Cardiac septum (tissue), 1 donor: Measurements from ENCODE around the gene CLEC9A. TPM values are rescaled to one million over a fixed set of nuclear protein-coding genes. Genes with fewer than 3 reads are reported as not detected.
A peak's percentile ranks its signal among the peaks of the same experiment; 100 is the strongest.

Source experiments
- DNase-seq: peaks from one replicate; pipeline ENCODE4 v3.0.0-alpha.2; 2020; ENCODE audit warnings: low spot score
- intact Hi-C: fragments of 100-400 bp; cut with DNase I; formaldehyde crosslinking; loops from one replicate; pipeline ENCODE4 v1.14.0; 2022
- total RNA-seq: library from RNA; stranded (reverse); fragmentation: NEBNext Ultra II Directional; extraction: Animal tissue kit (Norgen Biotek cat#: 25700); gene quantifications from one replicate; pipeline ENCODE4 v1.2.1, GENCODE V29; 2021
- donor health status: DM: no; HTN: no; CAD: no.

Gene CLEC9A
- total RNA-seq, 1 donor from 2014 or later = not detected

- DNase-seq = no peak
- intact Hi-C loops = no loop called here
Measured at GRCh38 chr12:10058387-10058786, 27.9 kb downstream of the CLEC9A start.

- intact Hi-C loops = no loop called here
Measured at GRCh38 chr12:10065241-10065640, 34.8 kb downstream of the CLEC9A start.

GRCh38 chr12:10067264-10067663 lies 36.8 kb downstream of the CLEC9A start:
- DNase-seq = no peak
- intact Hi-C loops = no loop called here

More at GRCh38 chr12:10065241-10065640, 34.8 kb downstream of the CLEC9A start:
- no peak for DNase-seq

- DNase-seq = no peak
Measured at GRCh38 chr12:10067942-10068341, 37.5 kb downstream of the CLEC9A start.

GRCh38 chr12:10068644-10069043 lies 38.2 kb downstream of the CLEC9A start:
- no peak for DNase-seq
- intact Hi-C loops = loop anchor here (2.0 kb wide), 1 partner anchor 26 kb away; no protein-coding TSS in a partner anchor

More at GRCh38 chr12:10067942-10068341, 37.5 kb downstream of the CLEC9A start:
- intact Hi-C loops = loop anchor here (2.0 kb wide), 1 partner anchor 27 kb away; no protein-coding TSS in a partner anchor

GRCh38 chr12:10069099-10069498 lies 38.6 kb downstream of the CLEC9A start:
- no peak for DNase-seq
- intact Hi-C loops = loop anchor here (2.0 kb wide), 1 partner anchor 26 kb away; no protein-coding TSS in a partner anchor

- no peak for DNase-seq
- intact Hi-C loops = loop anchor here (2.0 kb wide), 1 partner anchor 25 kb away; no protein-coding TSS in a partner anchor
Measured at GRCh38 chr12:10069976-10070375, 39.5 kb downstream of the CLEC9A start.

GRCh38 chr12:10070380-10070779 lies 39.9 kb downstream of the CLEC9A start:
- intact Hi-C loops = no loop called here
- no peak for DNase-seq

- no peak for DNase-seq
- intact Hi-C loops = no loop called here
Measured at GRCh38 chr12:10072131-10072530, 41.6 kb downstream of the CLEC9A start.

GRCh38 chr12:10073261-10073660 lies 42.8 kb downstream of the CLEC9A start:
- intact Hi-C loops = no loop called here
- DNase-seq = no peak

GRCh38 chr12:10075451-10075850 lies 45.0 kb downstream of the CLEC9A start:
- intact Hi-C loops = no loop called here

GRCh38 chr12:10082117-10082874 lies 51.8 kb downstream of the CLEC9A start:
- intact Hi-C loops = no loop called here
- DNase-seq = peak; percentile 55

More at GRCh38 chr12:10075451-10075850, 45.0 kb downstream of the CLEC9A start:
- no peak for DNase-seq

GRCh38 chr12:10084733-10085132 lies 54.3 kb downstream of the CLEC9A start:
- intact Hi-C loops = no loop called here
- no peak for DNase-seq

GRCh38 chr12:10086387-10086786 lies 55.9 kb downstream of the CLEC9A start:
- intact Hi-C loops = no loop called here

GRCh38 chr12:10088031-10088430 lies 57.5 kb downstream of the CLEC9A start:
- intact Hi-C loops = no loop called here
- DNase-seq = no peak

More at GRCh38 chr12:10086387-10086786, 55.9 kb downstream of the CLEC9A start:
- DNase-seq = no peak

GRCh38 chr12:10088955-10089900 lies 58.7 kb downstream of the CLEC9A start:
- no peak for DNase-seq
- intact Hi-C loops = no loop called here

GRCh38 chr12:10094646-10095395 lies 64.3 kb downstream of the CLEC9A start:
- intact Hi-C loops = loop anchor here (2.0 kb wide), 1 partner anchor 26 kb away; no protein-coding TSS in a partner anchor

GRCh38 chr12:10095971-10096370 lies 65.5 kb downstream of the CLEC9A start:
- DNase-seq = no peak
- intact Hi-C loops = loop anchor here (2.0 kb wide), 1 partner anchor 27 kb away; no protein-coding TSS in a partner anchor

More at GRCh38 chr12:10094646-10095395, 64.3 kb downstream of the CLEC9A start:
- DNase-seq = no peak

- intact Hi-C loops = no loop called here
- DNase-seq = no peak
Measured at GRCh38 chr12:10097521-10097920, 67.0 kb downstream of the CLEC9A start.
